Hepatocyte (in vitro differentiated cells): ENCODE data around the gene CYP3A4.

Source experiments
- EZH2 ChIP-seq: fragments of 200-600 bp; sonication (generic); IDR thresholded peaks from 2 replicates; pipeline ENCODE4 v1.6.1; 2016; ENCODE audit warnings: antibody characterized with exemption, mild to moderate bottlenecking, borderline replicate concordance
- EZH2phosphoT487 ChIP-seq: fragments of 200-600 bp; sonication (generic); IDR thresholded peaks from one replicate; pipeline ENCODE4 v1.6.1; 2018; ENCODE audit warnings: antibody characterized with exemption, mild to moderate bottlenecking, low read depth, moderate library complexity; ENCODE audit not compliant: unreplicated experiment, severe bottlenecking
- TF ChIP-seq, protein P1 (sequence below): fragments of 200-600 bp; sonication (generic); IDR thresholded peaks from 2 replicates; pipeline ENCODE4 v1.5.1; 2016; ENCODE audit warnings: antibody characterized with exemption, mild to moderate bottlenecking; ENCODE audit not compliant: poor library complexity

DNA sequence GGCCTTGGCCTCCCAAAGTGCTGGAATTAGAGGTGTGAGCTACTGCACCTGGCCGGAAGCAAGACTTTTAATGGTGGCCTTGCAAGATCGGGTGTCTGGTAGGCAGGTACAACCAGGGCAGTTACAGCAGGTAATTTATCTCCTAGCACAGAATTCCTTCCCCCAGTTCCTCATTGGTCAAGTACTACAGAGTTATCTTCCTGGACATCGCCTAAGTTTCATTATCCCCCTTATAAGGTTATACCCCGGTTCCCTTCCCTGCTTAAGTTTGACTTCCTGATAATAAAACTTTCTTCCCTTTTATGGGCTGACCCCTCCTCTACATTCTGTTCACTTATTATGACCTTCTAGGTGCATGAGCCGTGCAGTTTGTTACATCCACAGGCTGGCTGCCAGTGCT lies 24.8 kb upstream of the CYP3A4 start:
- TF ChIP-seq, protein P1, sequence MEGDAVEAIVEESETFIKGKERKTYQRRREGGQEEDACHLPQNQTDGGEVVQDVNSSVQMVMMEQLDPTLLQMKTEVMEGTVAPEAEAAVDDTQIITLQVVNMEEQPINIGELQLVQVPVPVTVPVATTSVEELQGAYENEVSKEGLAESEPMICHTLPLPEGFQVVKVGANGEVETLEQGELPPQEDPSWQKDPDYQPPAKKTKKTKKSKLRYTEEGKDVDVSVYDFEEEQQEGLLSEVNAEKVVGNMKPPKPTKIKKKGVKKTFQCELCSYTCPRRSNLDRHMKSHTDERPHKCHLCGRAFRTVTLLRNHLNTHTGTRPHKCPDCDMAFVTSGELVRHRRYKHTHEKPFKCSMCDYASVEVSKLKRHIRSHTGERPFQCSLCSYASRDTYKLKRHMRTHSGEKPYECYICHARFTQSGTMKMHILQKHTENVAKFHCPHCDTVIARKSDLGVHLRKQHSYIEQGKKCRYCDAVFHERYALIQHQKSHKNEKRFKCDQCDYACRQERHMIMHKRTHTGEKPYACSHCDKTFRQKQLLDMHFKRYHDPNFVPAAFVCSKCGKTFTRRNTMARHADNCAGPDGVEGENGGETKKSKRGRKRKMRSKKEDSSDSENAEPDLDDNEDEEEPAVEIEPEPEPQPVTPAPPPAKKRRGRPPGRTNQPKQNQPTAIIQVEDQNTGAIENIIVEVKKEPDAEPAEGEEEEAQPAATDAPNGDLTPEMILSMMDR = no peak
- TF ChIP-seq EZH2phosphoT487 = no peak
- TF ChIP-seq EZH2 = no peak
